ENCODE data around the gene KLF17. TPM values are rescaled to one million over a fixed set of nuclear protein-coding genes. Genes with fewer than 3 reads are reported as not detected.

Gene KLF17, protein sequence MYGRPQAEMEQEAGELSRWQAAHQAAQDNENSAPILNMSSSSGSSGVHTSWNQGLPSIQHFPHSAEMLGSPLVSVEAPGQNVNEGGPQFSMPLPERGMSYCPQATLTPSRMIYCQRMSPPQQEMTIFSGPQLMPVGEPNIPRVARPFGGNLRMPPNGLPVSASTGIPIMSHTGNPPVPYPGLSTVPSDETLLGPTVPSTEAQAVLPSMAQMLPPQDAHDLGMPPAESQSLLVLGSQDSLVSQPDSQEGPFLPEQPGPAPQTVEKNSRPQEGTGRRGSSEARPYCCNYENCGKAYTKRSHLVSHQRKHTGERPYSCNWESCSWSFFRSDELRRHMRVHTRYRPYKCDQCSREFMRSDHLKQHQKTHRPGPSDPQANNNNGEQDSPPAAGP
- 0.27 to 0.43 TPM (median 0.42 TPM) in 5 replicates for total RNA-seq (2022; extraction: Qiagen RNA extraction; ENCODE audit: low read depth)

DNA sequence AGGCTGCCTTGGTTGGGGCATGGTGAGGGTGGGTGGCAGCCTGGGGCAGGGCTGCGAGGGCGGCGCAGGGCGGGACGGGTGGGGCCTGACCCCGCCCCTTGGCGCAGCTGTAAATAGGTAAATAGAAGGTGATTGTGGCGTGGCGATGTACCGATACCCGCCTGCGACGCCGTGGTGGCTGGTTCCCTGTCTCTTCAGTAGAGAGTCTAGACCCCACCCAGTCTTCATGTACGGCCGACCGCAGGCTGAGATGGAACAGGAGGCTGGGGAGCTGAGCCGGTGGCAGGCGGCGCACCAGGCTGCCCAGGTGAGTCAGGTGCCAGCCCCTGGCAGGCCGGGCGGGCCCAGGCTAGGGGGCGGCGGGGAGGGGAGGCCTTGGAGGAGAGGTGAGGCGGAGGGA, at the start of gene KLF17:
TSS of gene KLF17 (plus strand) at position 140 of the 400 bp plus-strand sequence. CDS start at position 227, 87 bp downstream.

DNA sequence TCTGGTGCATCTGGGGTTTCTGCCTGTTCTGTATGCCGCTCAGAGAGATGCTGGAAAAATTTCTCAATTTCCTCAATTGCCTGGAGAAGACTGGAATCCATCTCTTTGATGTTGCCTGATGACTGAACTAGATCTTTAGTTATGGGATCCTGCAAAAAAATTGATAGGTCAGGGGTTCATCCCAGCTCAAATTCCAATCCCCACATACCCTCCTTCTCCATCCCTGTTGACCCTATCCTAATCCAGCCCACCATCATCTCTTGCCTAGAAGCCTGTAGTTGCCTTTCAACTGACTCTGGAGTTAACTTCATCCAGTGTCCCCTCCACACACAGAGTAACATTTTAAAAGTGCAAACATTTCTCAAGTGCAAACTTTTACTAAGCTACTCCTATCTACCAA, 22.9 kb downstream of the KLF17 start, which contains the start of gene KLF18:
TSS of gene KLF18 (minus strand) at position 101 of the 400 bp plus-strand sequence. CDS start at position 101, 0 bp downstream.

Other genes with a start within 250 kb of the KLF17 start
- gene ARTN, start 185.0 kb upstream of the KLF17 start, total RNA-seq (2022; extraction: Qiagen RNA extraction; ENCODE audit: low read depth), result 0.34 to 0.62 TPM (median 0.47 TPM) in 4 of 5 replicates, not detected in the other
- gene IPO13, start 171.9 kb upstream of the KLF17 start, total RNA-seq (2022; extraction: Qiagen RNA extraction; ENCODE audit: low read depth), result 10.5 to 17.4 TPM (median 15.3 TPM) in 5 replicates
- 37.7 to 44.1 TPM (median 42.2 TPM) in 5 replicates for gene DPH2, start 148.8 kb upstream of the KLF17 start, total RNA-seq (2022; extraction: Qiagen RNA extraction; ENCODE audit: low read depth)
- 89.0 to 165 TPM (median 151 TPM) in 5 replicates for gene ATP6V0B, start 143.9 kb upstream of the KLF17 start, total RNA-seq (2022; extraction: Qiagen RNA extraction; ENCODE audit: low read depth)
- gene B4GALT2, start 139.6 kb upstream of the KLF17 start, total RNA-seq (2022; extraction: Qiagen RNA extraction; ENCODE audit: low read depth), result 42.9 to 70.0 TPM (median 64.8 TPM) in 5 replicates
- gene CCDC24, start 127.2 kb upstream of the KLF17 start, total RNA-seq (2022; extraction: Qiagen RNA extraction; ENCODE audit: low read depth), result 3.8 to 7.2 TPM (median 6.7 TPM) in 5 replicates
- gene SLC6A9, start 87.4 kb upstream of the KLF17 start, total RNA-seq (2022; extraction: Qiagen RNA extraction; ENCODE audit: low read depth), result 12.4 to 16.8 TPM (median 15.0 TPM) in 5 replicates
- not detected in 5 replicates for gene KLF18, start 22.8 kb downstream of the KLF17 start, total RNA-seq (2022; extraction: Qiagen RNA extraction; ENCODE audit: low read depth)
- 19.0 to 22.2 TPM (median 21.1 TPM) in 5 replicates for gene DMAP1, start 94.7 kb downstream of the KLF17 start, total RNA-seq (2022; extraction: Qiagen RNA extraction; ENCODE audit: low read depth)
- gene ERI3, start 236.4 kb downstream of the KLF17 start, total RNA-seq (2022; extraction: Qiagen RNA extraction; ENCODE audit: low read depth), result 46.3 to 63.9 TPM (median 58.3 TPM) in 5 replicates